ENCODE data around the gene TRAPPC14. TPM values are rescaled to one million over a fixed set of nuclear protein-coding genes. Genes with fewer than 3 reads are reported as not detected.
A peak's percentile ranks its signal among the peaks of the same experiment; 100 is the strongest.

Gene TRAPPC14
- total and polyA plus RNA-seq, 4 donors = 2.8 to 9.7 (median 5.2) TPM

GRCh38 chr7:100152404-100152803 lies 6.1 kb downstream of the TRAPPC14 start:
- Histone ChIP-seq H3K27me3 (ENCODE audit: control insufficient read depth in 4 of 4, insufficient read depth in 4 of 4, low read length in 3 of 4) (no peaks in the 10 kb centered on the region), H3K9me3 (ENCODE audit: control insufficient read depth in 4 of 4, low read length in 3 of 4) (no peaks in the 10 kb centered on the region), H3K27ac (ENCODE audit: low read depth in 1 of 2, low read length in 2 of 2) (no peak overlapping the region), H3K4me1 (ENCODE audit: control insufficient read depth in 4 of 4, insufficient read depth in 4 of 4, low read length in 3 of 4) (peaks cover 6 to 20% (median 12%) of the 10 kb centered on the region in 4 donors), H3K9ac (ENCODE audit: low read depth in 1 of 2, low read length in 2 of 2) (no peak overlapping the region), H3K4me3 (ENCODE audit: low read depth in 1 of 3, low read length in 3 of 3) (no peak overlapping the region), H3K36me3 (ENCODE audit: control insufficient read depth in 4 of 4, insufficient read depth in 3 of 4, low read depth in 1 of 4, low read length in 3 of 4) (peaks cover 2 to 30% (median 11%) of the 10 kb centered on the region in 4 donors)
- TF ChIP-seq ATF3 (IDR thresholded peaks at IDR 0.05) = no peak
- TF ChIP-seq SP1 (IDR thresholded peaks at IDR 0.05) = no peak
- TF ChIP-seq RAD21 (IDR thresholded peaks at IDR 0.05) = no peak
- no peak for TF ChIP-seq MAX (IDR thresholded peaks at IDR 0.05)
- TF ChIP-seq CTCF (IDR thresholded peaks at IDR 0.05; ENCODE audit: low read depth, low read length, missing input control) = no peak
- TF ChIP-seq GABPA (IDR thresholded peaks at IDR 0.05 in 1 of 2, conservative IDR thresholded peaks at IDR 0.05 in 1 of 2) = no peak
- no peak for DNase-seq (ENCODE audit: low spot score)

- H3K9me3 ChIP-seq (ENCODE audit: control insufficient read depth in 4 of 4, low read length in 3 of 4) = no peaks in the 10 kb centered on the region
- TF ChIP-seq RXRA (IDR thresholded peaks at IDR 0.05) (peak; percentile 51 to 63), YY1 (IDR thresholded peaks at IDR 0.05) (peak; percentile 51), MAX (IDR thresholded peaks at IDR 0.05) (peak; percentile 80), HNF4A (conservative IDR thresholded peaks at IDR 0.05) (peak in 1 of 2 donors; percentile 37), SP1 (IDR thresholded peaks at IDR 0.05) (peak; percentile 92), EGR1 (IDR thresholded peaks at IDR 0.05; ENCODE audit: low read depth in 2 of 2) (no peak), GABPA (IDR thresholded peaks at IDR 0.05 in 1 of 2, conservative IDR thresholded peaks at IDR 0.05 in 1 of 2) (peak; percentile 51 to 87), TAF1 (conservative IDR thresholded peaks at IDR 0.05) (peak; percentile 10), RAD21 (IDR thresholded peaks at IDR 0.05) (peak in 1 of 2 donors; percentile 24), NR2F2 (IDR thresholded peaks at IDR 0.05) (peak; percentile 33), ZBTB33 (IDR thresholded peaks at IDR 0.05) (no peak), CTCF (IDR thresholded peaks at IDR 0.05; ENCODE audit: low read depth, low read length, missing input control) (no peak)
- H3K36me3 ChIP-seq (ENCODE audit: control insufficient read depth in 4 of 4, insufficient read depth in 3 of 4, low read depth in 1 of 4, low read length in 3 of 4) = peaks cover 0 to 5% (median 2%) of the 10 kb centered on the region in 4 donors
- H3K4me1 ChIP-seq (ENCODE audit: control insufficient read depth in 4 of 4, insufficient read depth in 4 of 4, low read length in 3 of 4) = peaks cover 4 to 13% (median 9%) of the 10 kb centered on the region in 4 donors
- H3K27me3 ChIP-seq (ENCODE audit: control insufficient read depth in 4 of 4, insufficient read depth in 4 of 4, low read length in 3 of 4) = no peaks in the 10 kb centered on the region
- peak within 1 kb of the TSS; percentile 69 to 98 (median 94) for H3K4me3 ChIP-seq (ENCODE audit: low read depth in 1 of 3, low read length in 3 of 3)
- peak within 1 kb of the TSS; percentile 91 to 95 for H3K27ac ChIP-seq (ENCODE audit: low read depth in 1 of 2, low read length in 2 of 2)
- under 1% methylated on average over 46 of the region's 46 CpGs for WGBS
- H3K9ac ChIP-seq (ENCODE audit: low read depth in 1 of 2, low read length in 2 of 2) = peak within 1 kb of the TSS; percentile 67 to 89
- peak; percentile 94 for DNase-seq (ENCODE audit: low spot score)
Measured at GRCh38 chr7:100148559-100149328, 9.8 kb downstream of the TRAPPC14 start, which contains the start of gene LAMTOR4. LAMTOR4 (plus strand) TSS chr7:100148918; CDS start chr7:100148973, 55 bp downstream.

All from liver (tissue), 9 donors.